GM21723 (cell line): ENCODE measurements around the gene TCF21.
"Not testable (repeated sequence)": the region's sequence is repeated elsewhere in the genome, so short reads cannot be mapped to it uniquely, and the experiment has no call there.

Experiments used
- ATAC-seq: cut with Tn5 transposase; IDR thresholded peaks from one replicate; pipeline ENCODE4 v1.9.1; 2021; ENCODE audit warnings: mild to moderate bottlenecking, moderate library complexity; ENCODE audit not compliant: unreplicated experiment

The TCF21 gene

GRCh38 chr6:133921249-133921859 lies 32.4 kb downstream of the TCF21 start:
- ATAC-seq, result peak; percentile 55

DNA sequence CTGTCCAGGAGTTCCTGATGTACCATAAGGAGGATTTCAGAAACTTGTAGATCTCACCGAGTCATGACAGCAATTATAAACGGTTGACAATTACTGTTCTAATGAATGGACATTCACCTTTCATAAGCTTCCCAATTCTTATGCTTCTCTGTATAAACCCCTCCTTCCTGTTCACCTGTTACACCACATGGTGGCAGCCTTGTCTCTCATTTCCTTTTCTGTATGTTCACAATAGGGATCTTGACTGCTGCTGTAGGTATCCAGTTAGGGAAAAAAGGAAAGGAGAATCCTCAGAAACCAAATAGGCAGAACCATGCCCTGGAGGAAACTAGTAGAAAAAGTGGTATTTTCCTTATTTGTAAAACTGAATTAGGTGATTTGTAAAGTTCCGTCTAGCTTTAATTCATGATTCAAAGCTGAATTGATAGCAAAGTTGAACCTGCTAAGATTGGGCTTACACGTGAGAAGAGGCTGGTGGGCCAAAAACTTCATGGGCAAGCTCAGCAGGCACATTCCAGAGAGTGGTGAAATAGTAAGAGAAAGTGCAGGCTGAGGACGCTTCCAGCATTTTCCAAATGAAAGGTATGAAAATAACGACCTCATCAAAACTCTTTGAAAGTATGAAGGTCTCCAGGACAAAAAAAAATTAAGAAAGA lies 35.2 kb downstream of the TCF21 start:
- ATAC-seq, result peak; percentile 91

GRCh38 chr6:133931221-133931620 lies 42.3 kb downstream of the TCF21 start:
- ATAC-seq, result not testable (repeated sequence)

DNA sequence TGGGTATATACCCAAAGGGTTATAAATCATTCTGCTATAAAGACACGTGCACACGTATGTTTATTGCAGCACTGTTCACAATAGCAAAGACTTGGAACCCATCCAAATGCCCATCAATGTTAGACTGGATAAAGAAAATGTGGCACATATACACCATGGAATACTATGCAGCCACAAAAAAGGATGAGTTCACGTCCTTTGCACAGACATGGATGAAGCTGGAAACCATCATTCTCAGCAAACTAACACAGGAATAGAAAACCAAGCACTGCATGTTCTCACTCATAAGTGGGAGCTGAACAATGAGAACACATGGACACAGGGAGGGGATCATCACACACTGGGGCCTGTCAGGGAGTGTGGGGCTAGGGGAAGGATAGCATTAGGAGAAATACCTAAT lies 47.4 kb downstream of the TCF21 start:
- not testable (repeated sequence) for ATAC-seq

- no peak for ATAC-seq
These were observed 49.0 kb downstream of the TCF21 start for GRCh38 chr6:133937909-133938308.

DNA sequence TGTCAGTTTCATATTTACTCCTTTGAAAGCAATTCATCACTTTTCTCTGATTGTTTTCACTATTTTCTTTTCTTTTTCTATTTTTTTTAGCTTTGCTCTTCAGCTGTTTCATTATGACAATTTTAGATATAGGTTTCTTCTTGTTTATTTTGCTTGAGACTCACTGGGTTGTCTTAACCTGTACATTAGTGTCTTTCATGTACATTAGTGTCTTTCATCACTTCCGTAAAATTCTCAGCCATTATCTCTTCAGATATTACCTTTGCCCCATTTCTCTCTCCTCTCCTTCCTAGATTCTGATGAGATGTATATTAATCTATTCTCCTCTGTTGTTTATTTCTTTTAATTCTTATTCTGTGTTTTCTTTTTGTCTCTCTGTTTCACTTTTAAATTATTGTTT lies 49.6 kb downstream of the TCF21 start:
- no peak for ATAC-seq

DNA sequence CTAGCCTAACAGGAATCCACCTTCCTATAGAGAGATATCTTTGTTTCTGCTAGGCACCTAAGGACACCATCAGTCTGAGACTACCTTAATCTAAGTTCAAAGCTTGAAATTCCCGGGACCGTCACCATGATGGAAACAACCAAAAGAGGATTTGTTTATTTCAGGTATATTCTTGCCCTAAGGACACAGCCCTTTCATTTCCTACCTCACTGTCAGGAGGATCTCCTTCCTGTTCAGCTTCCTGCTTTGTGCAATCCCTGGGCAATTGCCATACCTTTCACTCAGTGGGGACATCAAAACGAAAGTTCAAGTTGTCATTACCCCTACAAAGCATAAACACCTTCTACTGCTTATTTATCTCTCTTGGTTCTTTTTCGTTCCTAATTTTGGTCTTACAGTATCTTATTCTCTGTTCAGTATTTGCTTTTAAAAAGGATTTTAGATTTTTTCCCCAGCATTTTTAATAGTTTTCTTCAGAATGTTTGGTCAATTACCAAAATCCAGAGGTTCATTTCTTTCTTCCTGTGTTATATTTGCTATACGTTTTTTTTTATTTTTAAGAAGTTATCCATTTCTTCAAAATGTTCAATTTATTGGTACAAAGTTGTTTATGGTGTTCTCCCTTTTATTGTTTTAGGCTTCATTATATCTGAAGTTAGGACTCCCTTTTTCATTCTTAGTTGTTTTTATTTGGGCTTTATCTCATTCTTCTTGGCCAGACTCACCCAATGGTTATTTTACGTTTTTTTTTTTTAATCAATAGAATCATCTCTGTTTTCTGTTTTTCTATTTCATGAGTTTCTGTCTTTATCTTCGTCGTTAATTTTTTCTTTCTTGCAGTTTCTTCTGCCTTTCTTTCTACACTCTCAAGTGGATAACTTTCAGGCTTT lies 51.1 kb downstream of the TCF21 start:
- ATAC-seq, result no peak
